NCI-H1092 treated with DMSO at 0.1 percent for 48 hours (cell line): ENCODE measurements around the gene TMEM37.

Experiments
- DNase-seq: peaks from one replicate; lab custom pipeline; 2025; lab: John Stamatoyannopoulos, UW

TMEM37 gene

DNA sequence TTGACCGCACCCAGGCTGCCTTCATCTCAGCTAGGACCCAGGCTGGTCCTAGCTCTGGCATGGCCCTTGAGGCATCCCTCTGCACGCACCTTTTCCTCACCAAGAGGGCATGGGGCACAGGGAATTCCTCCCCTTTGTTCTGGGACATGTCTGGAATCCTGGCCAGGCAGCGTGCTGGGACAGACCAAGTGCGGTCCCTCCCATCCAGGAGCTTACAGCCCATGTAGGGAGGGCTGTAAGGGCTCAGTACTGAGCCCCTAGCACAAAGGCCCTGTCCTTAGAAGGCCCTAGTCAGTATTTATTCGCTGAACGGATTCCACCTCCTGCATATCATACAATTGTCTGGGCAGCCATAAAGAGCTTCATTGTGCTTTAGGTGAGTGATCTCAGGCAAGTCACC, 3.0 kb downstream of the TMEM37 start:
- no peak for DNase-seq

DNA sequence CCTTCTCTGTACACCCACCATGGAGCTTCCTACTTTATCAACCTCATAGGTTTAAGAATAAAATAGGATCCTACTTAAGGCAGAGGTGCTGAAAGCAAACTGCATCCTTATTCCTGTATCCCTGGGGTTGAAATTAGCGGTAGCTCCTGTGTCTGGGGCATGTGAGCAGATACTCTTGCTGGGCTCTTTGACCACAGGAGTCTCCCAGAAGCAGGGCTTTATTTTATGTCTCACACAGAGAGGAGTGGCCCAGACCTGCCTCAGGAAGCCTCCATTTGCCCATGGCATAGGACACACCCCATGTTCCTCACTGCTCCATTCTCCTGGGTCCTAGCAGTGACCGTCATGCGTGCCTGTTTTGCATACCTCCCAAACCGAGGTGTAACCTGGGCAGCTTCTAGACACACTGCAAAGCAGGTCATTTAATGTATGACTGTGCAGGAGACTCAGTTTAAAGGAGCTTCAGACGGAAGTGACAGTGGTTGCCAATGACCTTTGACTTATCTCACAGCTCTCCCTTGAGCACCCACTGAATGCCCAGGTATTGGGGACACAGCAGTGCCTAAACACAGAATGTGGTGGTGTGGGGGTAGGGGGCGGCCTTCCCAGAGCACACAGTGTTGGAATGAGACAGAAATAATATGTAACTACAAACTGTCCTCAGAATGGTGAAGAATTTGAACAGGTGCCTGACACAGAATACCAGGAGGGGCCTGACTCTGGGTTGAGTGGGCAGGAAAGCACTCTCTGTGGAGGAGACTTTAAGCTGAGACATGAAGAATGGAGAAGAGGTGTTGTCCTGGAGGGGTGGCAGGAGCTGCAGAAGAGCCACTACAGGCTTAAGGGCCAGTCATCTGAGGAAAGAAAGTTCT, 3.7 kb downstream of the TMEM37 start:
- no peak for DNase-seq

DNA sequence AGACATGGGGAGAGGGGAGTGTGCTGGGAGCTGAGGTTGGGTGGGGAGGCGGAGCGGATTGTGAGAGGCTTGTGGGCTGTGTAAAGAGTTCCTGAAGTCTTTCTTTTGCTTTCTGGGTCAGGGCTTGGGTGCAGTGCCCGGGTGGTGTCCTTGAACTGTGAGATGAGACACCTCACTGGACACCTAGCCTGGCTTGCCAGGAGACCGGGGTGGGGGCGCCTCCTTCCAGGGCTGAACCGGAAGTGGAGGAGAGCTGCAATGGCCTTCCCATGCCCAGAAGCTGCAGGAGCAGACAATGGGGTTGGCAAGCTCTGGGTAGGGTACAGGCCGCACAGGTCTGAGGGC, 4.3 kb downstream of the TMEM37 start:
- DNase-seq, result no peak

DNA sequence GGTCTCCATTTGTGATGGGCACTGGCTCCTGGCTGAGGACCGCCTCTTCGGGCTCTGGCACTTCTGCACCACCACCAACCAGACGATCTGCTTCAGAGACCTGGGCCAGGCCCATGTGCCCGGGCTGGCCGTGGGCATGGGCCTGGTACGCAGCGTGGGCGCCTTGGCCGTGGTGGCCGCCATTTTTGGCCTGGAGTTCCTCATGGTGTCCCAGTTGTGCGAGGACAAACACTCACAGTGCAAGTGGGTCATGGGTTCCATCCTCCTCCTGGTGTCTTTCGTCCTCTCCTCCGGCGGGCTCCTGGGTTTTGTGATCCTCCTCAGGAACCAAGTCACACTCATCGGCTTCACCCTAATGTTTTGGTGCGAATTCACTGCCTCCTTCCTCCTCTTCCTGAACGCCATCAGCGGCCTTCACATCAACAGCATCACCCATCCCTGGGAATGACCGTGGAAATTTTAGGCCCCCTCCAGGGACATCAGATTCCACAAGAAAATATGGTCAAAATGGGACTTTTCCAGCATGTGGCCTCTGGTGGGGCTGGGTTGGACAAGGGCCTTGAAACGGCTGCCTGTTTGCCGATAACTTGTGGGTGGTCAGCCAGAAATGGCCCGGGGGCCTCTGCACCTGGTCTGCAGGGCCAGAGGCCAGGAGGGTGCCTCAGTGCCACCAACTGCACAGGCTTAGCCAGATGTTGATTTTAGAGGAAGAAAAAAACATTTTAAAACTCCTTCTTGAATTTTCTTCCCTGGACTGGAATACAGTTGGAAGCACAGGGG, 5.5 kb downstream of the TMEM37 start:
- DNase-seq, result no peak

DNA sequence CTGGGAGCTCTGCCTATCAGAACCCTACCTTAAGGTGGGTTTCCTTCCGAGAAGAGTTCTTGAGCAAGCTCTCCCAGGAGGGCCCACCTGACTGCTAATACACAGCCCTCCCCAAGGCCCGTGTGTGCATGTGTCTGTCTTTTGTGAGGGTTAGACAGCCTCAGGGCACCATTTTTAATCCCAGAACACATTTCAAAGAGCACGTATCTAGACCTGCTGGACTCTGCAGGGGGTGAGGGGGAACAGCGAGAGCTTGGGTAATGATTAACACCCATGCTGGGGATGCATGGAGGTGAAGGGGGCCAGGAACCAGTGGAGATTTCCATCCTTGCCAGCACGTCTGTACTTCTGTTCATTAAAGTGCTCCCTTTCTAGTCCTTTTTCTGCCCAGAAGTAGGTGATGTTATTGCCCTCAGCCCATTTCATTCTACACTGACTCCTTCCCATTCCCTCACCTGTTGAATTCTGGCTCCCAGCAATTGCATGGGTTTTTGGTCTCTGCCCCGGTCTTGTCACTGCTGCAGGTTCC, 6.5 kb downstream of the TMEM37 start:
- no peak for DNase-seq

DNA sequence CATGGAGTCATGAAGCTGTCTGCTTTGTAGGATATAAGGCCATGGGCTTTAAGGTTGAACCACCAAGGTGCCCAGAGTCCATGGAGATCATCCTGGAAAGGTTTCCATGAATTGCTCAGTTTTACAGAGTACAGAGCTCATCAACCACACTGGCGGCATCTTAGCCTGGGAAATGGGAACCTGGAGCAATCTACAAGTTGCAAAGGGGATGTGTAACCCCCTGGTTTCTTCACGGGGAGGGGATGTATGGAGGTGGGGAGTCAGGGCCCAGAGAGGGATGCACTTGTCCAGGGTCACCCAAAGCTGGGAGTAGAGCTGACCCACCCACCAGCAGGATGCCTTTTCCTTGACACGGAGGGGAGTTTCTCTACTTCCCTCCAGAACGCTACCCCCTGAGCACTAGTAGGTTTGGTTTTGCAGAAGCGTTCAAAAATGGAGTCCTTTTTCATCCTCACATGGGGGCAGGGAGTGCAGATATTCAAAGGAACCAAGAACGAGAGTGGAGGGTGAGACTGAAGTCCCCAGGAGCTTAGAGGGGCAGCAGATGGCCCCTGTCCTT, 7.2 kb downstream of the TMEM37 start:
- no peak for DNase-seq

DNA sequence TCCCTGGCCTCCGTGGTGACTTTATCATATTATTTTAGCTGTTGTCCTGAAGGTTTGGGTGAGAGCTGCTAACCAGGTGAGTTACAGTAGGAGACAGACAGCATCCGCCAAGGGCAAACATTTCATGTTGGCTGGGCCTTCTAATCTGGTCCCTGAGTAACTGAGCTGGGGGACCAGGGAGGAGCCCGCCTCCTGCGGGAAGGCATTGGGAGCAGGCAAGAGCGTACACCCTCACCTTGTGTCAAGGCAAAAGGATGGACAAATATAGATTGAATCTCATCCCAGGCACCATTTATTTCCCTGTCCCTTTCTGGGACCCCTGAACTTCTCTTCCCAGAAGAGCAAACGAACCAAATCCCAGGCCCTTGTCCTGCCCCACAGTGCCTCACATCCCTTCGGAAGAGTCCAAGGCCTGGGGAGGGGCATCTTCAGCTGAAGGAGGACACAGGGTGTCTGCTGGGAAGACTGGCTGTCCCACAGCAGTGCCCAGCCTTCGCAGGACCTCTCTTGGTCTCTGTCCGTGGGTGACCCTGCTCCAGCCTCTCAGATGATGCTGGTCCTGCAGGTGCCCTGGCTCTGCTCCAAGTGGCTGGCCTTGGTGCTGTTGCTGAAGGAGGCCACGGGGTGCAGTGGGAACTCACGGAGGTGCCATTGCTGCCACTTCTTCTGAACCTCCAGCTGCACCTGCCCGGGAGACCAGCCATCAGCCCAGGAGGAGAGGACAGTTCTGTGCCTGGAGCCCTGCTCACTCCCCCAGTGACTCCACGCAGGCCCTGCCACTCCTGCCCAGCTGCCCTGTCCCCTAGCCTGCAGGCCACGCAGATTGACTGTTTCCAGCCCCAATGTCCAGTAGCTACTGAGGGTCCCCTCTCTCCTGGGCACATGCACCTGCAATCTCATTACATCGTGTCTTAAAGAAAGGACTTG, 8.2 kb downstream of the TMEM37 start:
- no peak for DNase-seq

DNA sequence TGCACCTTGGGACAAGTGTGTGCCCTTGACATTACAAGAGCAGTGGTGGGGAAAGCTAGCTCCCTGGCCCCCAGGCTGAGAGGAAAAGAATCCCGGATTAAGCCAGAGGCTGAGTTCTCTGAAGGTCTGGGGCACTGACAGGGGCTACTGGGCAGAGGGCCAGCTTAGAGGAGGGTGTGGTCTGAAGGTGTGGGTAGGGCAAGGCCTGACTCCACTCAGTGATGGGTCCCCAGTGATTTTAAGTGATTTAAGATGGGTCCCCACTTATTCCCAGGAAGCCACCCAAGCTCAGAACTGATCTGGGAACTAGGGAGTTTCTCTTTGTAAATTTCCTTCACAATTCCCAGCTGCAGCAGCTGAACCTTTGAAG, 8.8 kb downstream of the TMEM37 start:
- DNase-seq, result no peak

DNA sequence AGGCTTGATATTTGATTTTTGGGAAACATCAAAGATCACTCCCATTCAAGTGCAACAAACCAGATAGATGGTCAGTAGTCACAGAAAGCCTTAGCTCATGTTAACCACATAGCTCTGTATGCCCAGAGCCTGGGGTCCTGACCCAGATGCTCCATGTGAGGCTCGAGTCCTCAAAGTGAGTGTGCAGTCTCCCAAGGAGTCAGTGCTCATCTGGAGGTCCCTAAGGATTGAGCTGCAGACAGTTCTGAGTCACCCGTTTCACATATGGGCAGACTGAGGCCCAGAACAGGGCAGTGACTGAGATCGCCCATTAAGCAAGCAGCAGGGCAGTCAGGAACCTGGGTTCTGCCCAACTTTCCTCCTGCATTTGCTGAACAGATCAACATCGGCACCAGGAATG, 9.2 kb downstream of the TMEM37 start:
- DNase-seq, result no peak

DNA sequence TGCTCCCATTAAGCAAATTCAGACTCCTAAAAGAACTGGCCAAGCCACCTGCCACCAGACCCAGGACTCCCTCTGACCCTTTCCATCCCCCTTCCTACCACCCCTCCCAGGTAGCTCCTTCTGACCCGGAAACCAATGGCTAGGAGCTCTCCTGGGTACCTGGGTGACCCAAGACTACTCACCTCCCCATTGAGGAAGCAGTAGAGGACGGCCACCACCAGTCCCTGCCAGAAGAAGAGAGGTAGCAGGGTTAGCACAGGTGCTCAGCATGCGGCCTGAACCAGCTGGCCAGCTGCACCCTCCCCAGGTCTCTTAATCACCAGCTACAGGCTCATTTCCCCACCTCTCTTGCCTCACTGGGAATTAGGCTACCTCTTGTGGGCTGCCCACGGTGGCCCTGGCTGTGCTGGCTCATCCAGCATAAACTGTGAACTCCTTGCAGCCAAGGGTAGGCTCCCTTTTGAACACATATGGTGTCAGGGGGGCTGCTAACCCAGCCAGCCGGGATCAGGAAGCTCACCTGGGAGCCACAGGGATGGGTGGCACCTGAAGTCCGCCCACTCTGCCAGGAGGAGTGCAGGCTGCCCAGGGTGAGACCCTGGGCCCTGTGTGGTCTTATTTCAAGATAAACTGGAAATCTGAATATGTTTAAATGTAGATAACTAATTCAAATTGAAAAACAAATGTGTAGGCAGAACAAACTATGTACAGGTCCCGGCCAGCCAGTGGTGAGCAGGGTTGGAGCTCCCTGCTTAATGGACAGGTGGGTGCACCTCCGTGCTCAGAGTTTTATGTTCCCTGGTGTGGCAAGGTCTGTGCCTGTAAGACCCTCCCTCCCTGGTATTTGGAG, 9.9 kb downstream of the TMEM37 start:
- DNase-seq, result no peak

DNA sequence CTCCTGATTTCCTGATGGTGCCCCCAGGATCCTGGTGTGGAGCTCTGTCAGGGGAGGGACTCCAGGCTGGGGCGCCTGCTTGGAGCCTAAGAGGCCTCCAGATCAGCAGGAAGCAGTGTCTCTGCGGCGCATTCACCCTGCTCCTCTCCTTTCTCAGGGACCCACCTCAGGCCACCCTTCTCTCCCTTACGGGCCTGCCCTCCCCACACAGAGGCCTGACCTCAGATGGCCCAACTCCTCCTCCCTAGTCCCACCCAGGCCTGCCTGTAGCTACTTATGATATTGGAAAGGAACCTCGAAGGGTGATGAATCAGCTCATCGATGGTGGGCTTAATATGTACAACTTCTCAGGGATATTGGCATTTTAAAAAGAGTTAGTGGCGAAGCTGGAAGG, 10.6 kb downstream of the TMEM37 start:
- no peak for DNase-seq

DNA sequence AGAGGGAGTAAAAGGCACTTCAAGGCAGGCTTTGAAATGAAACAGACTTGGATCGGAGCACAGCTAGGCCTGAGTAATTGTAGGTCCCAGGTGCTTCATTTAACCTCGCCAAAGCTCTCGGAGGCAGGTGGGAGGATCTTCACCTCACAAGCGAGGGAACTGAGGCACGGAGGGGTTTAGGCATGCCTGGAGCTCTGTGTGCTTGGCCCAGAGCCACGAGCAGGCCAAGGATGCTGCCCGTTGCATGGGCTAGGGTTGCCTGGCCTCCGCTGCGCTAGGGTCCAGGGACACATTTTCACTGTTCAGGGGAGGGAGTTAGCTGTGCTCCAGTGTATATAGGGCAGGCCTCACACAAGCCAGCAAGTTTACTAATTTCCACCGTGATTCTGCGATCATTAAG, 11.2 kb downstream of the TMEM37 start:
- DNase-seq, result no peak

DNA sequence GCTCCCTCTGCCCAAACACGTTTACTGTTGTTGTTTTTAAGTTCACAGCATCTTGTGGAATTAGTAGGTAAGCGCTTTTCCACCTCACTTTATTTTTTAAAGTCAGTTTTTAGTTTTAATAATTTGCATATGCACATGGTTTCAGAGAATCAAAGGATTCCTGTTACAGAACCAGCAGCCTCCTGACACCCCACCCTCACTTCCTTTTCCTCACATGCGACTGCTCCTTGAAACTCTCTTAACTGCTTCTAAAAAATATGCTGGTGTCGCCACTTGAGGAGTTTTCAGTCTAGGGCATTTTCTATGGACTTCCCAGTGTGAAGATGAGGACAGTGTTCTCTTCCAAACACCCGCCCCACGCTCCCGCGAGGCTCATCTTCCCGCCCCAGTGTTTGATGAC, 14.4 kb downstream of the TMEM37 start:
- DNase-seq, result no peak

DNA sequence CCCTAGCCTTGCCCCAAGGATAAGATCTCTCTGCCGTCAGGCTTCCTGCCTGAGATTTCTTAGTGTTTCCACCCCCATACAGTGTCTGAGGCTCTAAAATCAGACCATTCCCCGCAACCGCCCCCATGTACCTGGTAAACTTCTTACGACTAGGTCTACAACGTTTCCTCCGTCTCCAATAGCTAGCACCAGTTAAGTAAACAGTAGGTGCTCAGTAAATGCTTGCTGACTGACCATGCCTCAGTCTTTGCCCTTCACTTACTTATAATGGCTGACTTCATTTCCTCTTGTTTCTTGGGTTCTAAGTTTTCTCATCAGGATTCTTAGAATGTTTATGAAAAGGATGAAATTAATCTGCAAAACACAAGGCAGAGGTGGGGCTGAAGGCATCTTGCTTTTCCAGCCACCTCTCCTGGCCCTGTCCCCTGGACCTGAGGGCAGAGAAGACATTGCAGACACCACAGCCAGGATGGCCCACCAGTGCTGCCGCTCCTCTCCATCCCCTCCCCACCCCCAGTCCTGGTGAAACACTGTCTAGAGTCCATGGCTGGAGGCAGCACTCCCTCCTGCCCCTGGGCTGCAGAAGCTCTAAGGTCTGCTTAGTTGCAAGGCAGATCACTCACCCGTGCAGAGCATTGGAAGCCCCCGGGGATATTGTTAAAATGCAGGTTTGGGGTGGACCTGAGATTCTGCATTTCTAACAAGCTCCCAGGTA, 16.9 kb downstream of the TMEM37 start:
- DNase-seq, result no peak

DNA sequence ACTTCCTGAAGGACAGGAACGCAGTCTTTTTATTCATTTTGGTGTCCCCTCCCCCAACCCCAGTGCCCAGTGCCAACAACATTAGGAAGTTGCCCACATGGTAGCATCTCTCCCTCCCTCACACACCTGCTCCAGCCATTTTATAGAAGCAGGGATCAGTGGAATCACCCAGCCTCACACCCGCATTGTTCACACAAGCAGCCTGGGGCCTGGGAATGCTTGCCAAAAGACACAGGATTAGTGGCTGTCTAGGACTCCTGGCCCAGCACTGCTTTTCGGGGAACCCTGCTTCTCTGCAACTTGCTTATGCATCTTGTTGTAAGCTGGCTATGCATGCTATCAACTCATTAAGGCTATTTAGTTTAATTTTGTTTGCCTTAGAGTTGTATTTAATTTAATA, 17.9 kb downstream of the TMEM37 start:
- peak; percentile 69 for DNase-seq

DNA sequence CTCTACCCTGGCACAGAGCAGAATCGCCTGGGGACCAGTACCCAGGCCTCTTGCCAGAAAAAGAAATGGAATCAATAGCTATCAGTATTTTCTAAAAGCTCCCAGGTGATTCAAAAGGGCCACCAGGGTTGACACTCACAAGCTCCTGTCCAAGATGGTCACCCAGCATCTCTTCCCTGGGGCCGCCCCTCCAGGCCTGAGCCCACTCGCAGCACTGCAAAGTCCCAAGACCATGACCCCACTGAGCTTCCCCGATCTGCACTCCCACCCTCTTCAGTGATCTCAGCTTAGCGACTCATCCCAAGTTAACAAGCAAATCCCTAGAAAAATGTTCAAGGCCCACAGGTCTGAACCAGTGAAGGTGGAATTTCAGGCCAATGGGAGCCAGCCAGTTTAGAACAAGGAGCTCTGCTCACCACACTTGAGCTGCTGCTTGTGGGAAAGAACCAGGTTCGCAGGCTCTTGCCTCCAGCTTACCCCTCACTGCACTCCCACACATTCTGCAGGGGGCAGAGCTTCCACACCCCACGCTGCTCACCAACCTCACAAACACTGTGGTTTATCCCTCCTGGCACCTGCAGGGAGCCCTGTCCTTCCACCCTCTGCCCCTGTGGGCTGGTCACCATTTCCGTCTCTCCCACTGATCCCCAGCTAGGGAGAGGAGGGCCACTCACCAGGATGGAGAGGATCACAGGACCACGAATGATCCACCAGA, 19.8 kb downstream of the TMEM37 start:
- no peak for DNase-seq

DNA sequence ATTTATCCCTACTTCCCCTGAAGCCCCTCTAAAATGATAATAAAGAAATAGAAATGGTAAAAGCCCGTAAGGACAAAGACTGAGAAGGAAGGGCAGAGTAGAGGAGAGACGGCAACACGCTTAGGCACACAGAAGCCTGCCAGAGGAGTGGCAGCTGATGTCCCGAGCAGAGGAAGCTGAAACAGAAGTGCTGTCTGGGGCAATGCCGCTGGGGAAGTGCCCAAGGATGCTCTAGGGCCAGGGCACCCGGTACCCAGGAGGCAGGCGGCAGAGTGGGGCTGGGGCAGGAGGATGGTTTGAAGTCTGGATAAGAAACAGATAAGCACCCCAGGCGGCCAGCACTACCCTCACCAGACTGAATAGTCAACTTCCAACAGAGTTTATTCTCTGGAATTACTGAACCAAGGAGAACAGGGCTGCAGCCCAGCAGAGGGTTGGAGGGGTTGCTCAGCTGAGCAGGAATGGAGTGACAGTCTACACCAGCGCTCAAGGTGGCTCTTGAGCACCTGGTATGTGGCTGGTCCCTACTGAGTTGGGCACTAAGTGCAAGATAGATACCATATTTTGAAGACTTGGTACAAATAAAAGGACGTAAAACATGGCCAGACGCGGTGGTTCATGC, 22.4 kb downstream of the TMEM37 start:
- DNase-seq, result no peak

DNA sequence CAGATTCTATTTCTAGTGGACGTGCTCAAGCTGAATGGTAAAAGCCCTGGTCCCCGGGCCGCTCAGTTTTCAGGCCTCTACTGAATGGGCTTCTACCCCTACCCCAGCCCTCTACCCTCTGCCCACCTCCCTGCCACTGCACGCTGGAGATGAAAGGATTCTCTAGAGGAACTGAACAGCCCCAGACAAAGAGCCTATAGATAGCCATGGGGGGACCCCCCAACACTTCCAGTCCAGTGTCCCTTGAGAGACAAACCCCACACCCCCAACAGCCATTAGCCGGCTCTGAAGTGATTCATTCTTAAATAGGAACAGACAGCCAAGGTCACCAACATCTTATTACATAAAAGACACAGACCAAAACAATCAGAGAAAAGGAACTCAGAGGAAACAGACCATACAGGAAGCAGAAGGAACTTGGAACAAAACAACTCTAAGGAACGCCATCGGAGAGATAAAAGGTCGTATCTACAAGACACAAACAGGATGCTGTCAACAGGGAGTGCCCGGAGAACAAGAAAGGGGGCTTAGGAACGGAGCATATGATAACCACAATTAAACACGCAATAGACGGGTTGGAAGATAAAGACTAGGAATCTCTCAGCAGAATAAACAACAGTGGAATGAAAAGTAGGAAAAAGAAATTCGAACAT, 23.5 kb downstream of the TMEM37 start:
- no peak for DNase-seq

DNA sequence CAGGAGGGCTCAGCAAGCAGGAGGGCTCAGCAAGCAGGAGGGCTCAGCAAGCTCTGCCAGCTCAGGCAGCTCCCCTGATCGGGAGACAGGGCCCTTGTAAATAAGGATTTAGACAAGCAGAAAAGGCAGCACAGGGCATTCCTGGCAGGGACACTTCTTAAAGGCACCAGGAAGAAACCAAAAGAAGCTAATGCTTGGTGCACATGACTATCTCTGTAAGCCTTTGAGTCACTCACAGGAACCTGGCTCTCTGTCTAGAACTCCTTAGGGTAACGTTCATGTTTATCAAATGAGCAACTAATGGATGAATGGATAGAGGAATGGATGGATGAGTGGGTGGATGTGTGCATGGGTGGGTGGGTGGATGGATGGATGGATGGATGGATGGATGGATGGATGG, 28.4 kb downstream of the TMEM37 start:
- DNase-seq, result no peak
